WTC11 (cell line): ENCODE results near the gene KRI1.
"Not testable (repeated sequence)": the region's sequence is repeated elsewhere in the genome, so short reads cannot be mapped to it uniquely, and the experiment has no call there.

Experiments
- ATF2 ChIP-seq: sonication (generic); formaldehyde crosslinking; IDR thresholded peaks from 2 replicates; pipeline ENCODE4 v1.8.1; 2022; ENCODE audit warnings: low read depth, missing genetic modification reagents, borderline replicate concordance
- CTCF ChIP-seq: fragments of 200-600 bp; IDR thresholded peaks from 2 replicates; pipeline ENCODE4 v1.8.0; 2022; ENCODE audit warnings: antibody characterized with exemption
- TP53 ChIP-seq: sonication (generic); formaldehyde crosslinking; IDR thresholded peaks from 2 replicates; pipeline ENCODE4 v1.8.1; 2023; ENCODE audit warnings: mild to moderate bottlenecking, missing genetic modification reagents

GRCh38 chr19:10539016-10539415, 26.8 kb downstream of the KRI1 start:
- not testable (repeated sequence) for TF ChIP-seq ATF2 (CRISPR knock-in tag); TP53; CTCF
